RPMI8226 (cell line): ENCODE data around the gene ALDH1B1.

Experiments
- DNase-seq: peaks from one replicate; pipeline ENCODE4 v3.0.0-alpha.2; 2015

Gene ALDH1B1

GRCh38 chr9:38417003-38417945 lies 24.8 kb downstream of the ALDH1B1 start:
- DNase-seq: peak; percentile 56

DNA sequence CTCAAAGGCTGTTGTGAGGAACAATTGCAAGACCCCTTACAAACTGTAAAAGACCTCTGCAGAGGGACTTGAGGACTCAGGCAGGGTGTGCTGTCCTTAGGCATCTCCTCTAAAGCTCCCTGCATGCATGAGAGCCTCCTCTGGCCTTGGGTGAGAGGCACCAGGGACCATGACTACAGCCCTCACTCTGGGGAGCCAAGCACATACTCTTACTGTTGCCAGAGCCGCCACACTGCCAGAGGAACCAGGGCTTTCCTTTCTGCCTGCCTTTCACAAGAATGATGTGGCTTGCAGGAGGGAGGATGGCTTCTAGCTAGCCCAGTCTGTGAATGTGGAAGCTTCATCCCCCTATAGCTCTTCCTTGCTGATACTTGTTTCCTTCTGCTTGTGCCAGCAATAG lies 25.9 kb downstream of the ALDH1B1 start:
- DNase-seq: no peak

- DNase-seq: no peak
Observed at GRCh38 chr9:38419181-38419580, 26.7 kb downstream of the ALDH1B1 start.

- DNase-seq: no peak
Observed at GRCh38 chr9:38421498-38422211, 29.2 kb downstream of the ALDH1B1 start.

DNA sequence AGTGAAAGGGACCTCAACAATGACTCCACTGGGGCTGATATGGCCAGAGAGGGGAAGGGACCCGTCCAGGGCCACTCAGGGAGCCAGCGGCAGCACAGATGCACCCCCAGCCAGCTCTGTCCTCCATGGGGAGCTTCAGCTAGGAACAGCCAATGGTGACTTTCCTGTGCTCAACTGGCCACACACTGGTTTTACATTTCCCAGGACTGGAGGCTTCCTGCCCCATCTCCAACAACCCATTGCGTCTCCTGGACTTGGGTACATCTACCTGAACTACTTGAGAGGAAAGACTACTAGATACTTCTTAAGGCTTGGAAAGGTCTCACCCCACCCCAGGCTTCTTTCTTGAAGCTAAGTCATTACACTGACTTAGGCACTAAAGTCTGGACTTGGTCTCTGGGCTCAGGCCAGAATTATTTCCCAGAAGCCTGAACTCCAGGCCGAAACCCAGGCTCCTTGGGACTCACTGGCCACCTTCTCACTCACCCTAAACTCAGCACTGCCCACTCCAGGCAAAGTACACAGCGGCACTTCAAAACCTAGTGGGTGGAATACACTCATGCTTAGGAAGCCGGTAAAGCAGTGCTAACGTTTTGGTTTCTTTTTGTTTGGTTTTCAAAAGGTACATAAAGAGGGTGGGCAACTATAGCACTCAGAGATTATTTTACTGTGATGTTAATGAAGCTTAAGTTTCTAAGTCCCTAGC lies 30.2 kb downstream of the ALDH1B1 start:
- no peak for DNase-seq

DNA sequence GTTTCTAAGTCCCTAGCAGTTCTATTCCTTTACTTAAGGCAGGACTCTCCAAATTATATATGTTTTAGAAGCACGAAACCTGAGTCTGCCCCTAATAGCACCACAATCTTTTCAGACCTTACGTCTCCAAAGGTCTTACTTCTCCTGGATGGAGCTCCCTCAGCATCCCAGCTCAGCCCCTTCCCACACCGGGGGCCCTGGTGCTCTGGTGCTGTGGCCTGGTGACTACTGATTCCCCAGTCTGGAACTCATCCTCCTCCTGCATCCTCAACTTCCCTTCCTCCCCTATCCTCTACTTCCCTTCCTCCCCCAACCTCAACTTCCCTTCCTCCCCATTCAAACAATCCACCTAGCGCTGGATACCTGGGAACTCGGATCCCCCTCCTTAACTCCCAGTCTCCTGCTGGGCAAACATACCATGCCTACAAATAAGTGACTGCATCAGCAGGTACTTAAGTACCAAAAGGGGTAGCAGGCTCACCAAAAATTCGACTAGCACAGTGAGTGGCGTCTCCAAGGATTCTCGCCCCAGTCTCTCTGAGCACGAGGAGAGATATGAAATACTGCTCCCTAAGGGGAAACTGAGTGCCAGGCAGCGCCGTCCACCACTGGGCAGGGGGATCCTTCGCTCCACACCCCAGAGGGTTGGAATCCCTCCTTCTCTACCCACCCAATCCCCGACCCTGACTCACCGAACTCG lies 30.9 kb downstream of the ALDH1B1 start:
- no peak for DNase-seq

GRCh38 chr9:38423973-38424843 lies 31.7 kb downstream of the ALDH1B1 start, which contains the start of gene IGFBPL1:
IGFBPL1 (minus strand) TSS chr9:38424454; CDS start chr9:38424424, 30 bp downstream.
- DNase-seq: no peak

- no peak for DNase-seq
Observed at GRCh38 chr9:38424918-38425317, 32.4 kb downstream of the ALDH1B1 start.

DNA sequence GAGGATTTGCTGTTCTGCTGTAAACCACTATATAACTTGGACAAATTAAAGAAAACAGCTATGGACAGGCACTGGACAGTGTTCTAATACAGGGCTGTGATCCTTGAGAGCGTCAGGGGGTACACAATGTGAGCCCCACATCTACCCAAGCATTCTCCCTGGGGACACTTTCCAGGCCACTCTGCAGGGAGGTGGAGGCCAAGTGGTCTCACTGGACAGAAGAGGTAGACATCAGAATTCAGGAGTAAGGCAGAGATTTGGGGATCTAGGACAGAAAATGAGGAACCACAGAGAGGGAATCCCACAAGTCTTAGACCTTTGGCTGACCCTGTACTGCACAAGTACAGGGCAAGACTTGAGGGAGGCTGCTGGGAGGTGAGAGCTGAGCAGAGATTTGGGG lies 35.6 kb downstream of the ALDH1B1 start:
- no peak for DNase-seq

DNA sequence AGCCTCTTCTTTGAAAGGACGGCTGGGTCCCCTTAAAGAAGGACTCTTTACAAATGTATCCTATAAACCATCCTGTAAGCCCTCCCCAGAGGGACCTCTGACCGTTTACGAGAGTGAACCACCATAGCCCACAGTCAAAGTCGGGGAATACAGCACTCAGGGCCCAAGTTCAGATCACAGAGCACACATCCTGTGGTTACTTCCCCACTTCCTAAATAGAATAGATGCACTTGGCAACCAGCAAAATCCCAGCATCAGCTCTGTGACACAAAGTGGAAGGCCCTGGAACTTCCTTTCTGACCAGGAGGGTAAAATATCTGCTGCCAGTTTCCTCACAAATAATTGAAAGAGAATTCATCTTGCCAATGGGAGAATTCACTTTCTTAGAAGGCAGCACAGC lies 38.6 kb downstream of the ALDH1B1 start:
- DNase-seq: no peak

DNA sequence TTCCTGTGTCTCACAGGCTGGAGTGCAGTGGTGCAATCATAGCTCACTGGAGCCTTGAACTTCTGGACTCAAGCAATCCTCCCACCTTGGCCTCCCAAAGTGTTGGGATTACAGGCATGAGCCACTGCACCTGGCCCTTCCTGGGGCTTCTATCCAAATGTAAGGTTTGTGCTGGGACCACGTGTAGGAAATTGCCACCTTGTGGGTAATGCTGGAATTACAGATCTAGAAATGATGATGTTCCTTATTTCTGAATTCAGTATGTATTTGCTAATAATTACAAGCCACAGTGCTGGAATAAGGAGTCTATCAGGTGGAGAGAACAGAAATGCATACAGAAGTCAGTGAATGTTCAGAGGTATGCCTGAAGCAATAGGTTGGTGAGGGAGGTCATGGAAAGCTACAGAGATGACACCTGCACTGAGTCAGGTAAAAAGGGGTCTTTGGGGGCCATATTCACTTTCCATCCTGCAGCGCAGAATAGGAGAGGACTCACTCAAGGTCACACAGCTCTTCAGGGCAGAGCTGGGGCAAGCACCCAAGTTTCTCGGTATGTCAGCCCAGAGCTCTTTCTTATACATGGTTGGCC lies 40.5 kb downstream of the ALDH1B1 start:
- peak; percentile 55 for DNase-seq

DNA sequence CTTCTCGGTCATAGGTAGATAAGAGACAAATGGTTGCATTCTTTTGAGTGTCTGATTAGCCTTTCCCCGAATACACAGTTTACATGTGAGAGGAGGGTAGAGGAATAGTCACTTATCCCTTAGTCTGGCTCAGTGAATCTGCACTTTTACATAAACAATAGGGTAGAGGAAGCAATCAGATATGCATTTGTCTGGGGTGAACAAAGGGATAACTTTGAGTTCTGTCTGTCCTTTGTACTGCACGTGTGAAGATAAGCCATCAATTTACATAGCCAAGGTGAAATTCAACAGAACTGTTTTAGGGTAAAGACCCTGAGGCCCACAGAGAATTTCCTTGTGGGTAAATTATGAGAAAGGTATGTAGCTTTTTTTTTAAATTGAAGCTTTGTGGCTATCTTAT lies 41.9 kb downstream of the ALDH1B1 start:
- DNase-seq: no peak

GRCh38 chr9:38434853-38435252 lies 42.4 kb downstream of the ALDH1B1 start:
- no peak for DNase-seq

DNA sequence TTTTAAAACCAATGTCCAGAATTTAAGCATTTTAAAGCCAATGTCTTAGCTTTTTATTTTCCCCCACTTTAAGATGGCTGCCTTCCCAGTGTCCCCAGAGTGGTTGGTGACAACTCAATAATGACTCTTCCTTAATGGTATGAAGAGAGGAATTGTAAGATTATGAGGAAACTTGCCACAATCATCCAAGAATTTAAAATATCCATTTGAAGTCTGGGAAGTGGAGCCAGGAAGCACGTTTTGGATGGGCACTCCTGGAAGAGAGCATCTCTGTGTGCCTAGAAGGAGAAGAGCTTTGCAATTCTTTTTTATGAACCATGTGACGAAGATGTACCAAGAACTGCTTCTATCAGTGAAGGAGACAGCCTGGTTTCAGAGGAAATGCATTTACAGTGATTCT lies 43.0 kb downstream of the ALDH1B1 start:
- DNase-seq: no peak

GRCh38 chr9:38436708-38437107 lies 44.2 kb downstream of the ALDH1B1 start:
- DNase-seq: no peak

- peak; percentile 66 for DNase-seq
Observed at GRCh38 chr9:38437193-38437823, 44.8 kb downstream of the ALDH1B1 start.

- no peak for DNase-seq
Observed at GRCh38 chr9:38439291-38439915, 46.9 kb downstream of the ALDH1B1 start.

DNA sequence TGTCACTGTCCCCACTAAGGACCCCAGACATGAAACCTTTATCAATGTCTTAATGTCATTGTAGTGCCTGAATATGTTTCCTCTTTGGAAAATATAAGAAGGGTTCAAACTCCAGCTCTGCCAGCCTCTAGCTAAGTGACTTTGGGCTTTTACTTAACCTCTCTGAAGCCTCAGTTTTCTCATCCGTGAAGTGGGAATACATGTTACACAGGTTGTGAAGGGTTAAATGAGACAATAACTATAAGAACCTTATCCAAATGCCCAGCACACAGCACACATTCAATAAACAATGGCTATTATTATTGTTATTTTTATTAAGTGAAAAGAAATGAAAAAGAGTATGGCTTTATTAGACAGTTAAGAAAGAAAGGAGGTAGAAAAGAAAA lies 47.4 kb downstream of the ALDH1B1 start:
- no peak for DNase-seq

DNA sequence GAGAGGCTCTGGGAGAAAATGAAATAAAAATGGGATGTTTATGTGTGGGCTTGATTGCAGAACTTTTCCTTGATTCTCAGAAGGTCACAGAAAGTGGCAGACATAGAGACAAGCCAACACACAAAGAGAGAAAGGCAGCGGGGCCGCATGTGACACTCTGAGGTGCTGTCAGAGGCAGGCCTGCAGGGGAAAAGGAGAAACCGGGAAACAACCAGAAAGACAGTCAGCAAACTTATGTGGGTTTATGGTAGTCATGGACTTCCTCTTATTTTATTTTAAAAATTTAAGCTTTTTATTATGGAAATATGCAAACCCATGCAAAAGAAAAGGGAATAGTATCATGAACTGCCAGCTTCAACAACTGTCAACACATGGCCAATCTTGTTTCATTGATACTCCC lies 48.0 kb downstream of the ALDH1B1 start:
- no peak for DNase-seq

- no peak for DNase-seq
Observed at GRCh38 chr9:38441347-38442085, 49.0 kb downstream of the ALDH1B1 start.
